Smooth muscle cell (in vitro differentiated cells): ENCODE measurements around the gene EXD3. TPM values are rescaled to one million over a fixed set of nuclear protein-coding genes. Genes with fewer than 3 reads are reported as not detected.

Source experiments
- DNase-seq: peaks from one replicate; lab custom pipeline; 2025; ENCODE audit not compliant: unreplicated experiment; lab: John Stamatoyannopoulos, UW
- H2AFZ ChIP-seq: fragments of 200-600 bp; sonication (generic); 2 replicates; pipeline ENCODE4 v1.6.0; 2016; ENCODE audit warnings: antibody characterized with exemption, low read depth, mild to moderate bottlenecking
- H3F3A ChIP-seq: fragments of 200-600 bp; sonication (generic); 2 replicates; pipeline ENCODE4 v1.6.0; 2017; ENCODE audit warnings: antibody characterized with exemption, low read depth
- H3K27ac ChIP-seq: fragments of 200-600 bp; sonication (generic); 2 replicates; pipeline ENCODE4 v1.5.1; 2016; ENCODE audit warnings: low read depth, mild to moderate bottlenecking
- H3K27me3 ChIP-seq: fragments of 200-600 bp; sonication (generic); 2 replicates; pipeline ENCODE4 v1.6.1; 2016; ENCODE audit warnings: low read depth, mild to moderate bottlenecking
- H3K36me3 ChIP-seq: fragments of 200-600 bp; sonication (generic); 2 replicates; pipeline ENCODE4 v1.5.1; 2016; ENCODE audit warnings: low read depth
- H3K4me1 ChIP-seq: fragments of 200-600 bp; sonication (generic); 2 replicates; pipeline ENCODE4 v1.5.1; 2016; ENCODE audit warnings: low read depth
- H3K4me2 ChIP-seq: fragments of 200-600 bp; sonication (generic); 2 replicates; pipeline ENCODE4 v1.6.0; 2016; ENCODE audit warnings: mild to moderate bottlenecking
- H3K4me3 ChIP-seq: fragments of 200-600 bp; sonication (generic); 2 replicates; pipeline ENCODE4 v1.5.1; 2016; ENCODE audit warnings: mild to moderate bottlenecking
- H3K79me2 ChIP-seq: fragments of 200-600 bp; sonication (generic); 2 replicates; pipeline ENCODE4 v1.6.0; 2016; ENCODE audit warnings: low read depth, mild to moderate bottlenecking
- H3K9ac ChIP-seq: fragments of 200-600 bp; sonication (generic); 2 replicates; pipeline ENCODE4 v1.6.0; 2016; ENCODE audit warnings: low read depth
- H3K9me3 ChIP-seq: fragments of 200-600 bp; sonication (generic); replicated peaks from 2 replicates; pipeline ENCODE4 v1.5.1; 2016; ENCODE audit warnings: low read depth
- H4K20me1 ChIP-seq: fragments of 200-600 bp; sonication (generic); 2 replicates; pipeline ENCODE4 v1.6.0; 2016; ENCODE audit warnings: low read depth
- WGBS: methylation state at CpG from one replicate; pipeline ENCODE4 v1.1.7; 2016; ENCODE audit warnings: low lambda C conversion rate; 5-methylcytosine and 5-hydroxymethylcytosine counted together
- polyA plus RNA-seq: library from polyadenylated mRNA; unstranded; fragments of >200 nt; fragmentation: Nextera tagmentation; extraction: Ambion mirVana; gene quantifications from 2 replicates; pipeline ENCODE4 v1.2.1, GENCODE V29; 2016
- total RNA-seq: library from RNA; depleted of rRNA; stranded (reverse); fragments of >200 nt; gene quantifications from 2 replicates; pipeline ENCODE4 v1.2.3, GENCODE V29; 2014
- TF ChIP-seq, protein P1 (sequence below): fragments of 200-600 bp; sonication (generic); IDR thresholded peaks from 2 replicates; pipeline ENCODE4 v1.5.1; 2017; ENCODE audit warnings: borderline replicate concordance, mild to moderate bottlenecking, antibody characterized with exemption; ENCODE audit not compliant: insufficient read depth, poor library complexity, severe bottlenecking

Gene EXD3
- total and polyA plus RNA-seq, 2 experiments from 2014 or later = 3.1 to 15.7 TPM

DNA sequence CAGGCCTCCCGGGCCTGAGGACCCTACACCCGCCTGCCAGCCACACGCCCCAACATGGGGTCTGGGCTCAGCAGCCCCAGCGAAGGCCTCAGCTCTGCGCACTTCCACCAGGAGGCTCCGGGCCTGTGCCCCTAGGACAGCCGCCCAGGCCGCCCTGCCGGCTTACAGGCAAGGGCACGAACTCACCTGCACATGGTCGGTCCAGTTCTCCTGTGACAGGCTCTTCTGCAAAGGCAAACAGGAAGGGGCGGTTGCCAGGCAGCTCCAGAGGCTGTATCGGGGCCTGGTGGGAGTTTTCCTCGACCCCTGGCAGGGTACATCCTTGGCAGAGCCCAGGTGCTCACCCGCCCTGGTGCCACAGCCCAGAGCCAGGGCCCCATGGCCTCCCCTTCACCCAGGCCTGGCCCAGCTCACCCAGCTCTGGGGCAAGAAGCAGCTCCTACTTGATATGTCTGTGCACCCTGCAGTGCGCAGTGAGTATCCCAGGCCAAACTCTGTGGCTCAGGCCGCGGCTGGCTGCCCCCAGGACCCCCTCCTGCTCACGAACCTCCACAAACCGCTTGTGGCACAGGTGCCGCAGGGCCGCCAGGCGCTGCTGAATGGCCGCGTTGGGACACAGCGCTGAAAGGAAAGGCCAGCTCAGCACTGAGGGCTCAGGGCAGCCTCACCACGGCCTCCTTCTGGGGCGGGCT, 68.7 kb downstream of the EXD3 start:
- Histone ChIP-seq H3F3A (no peaks in the 10 kb centered on the region), H3K4me3 (no peak overlapping the region), H3K9me3 (peaks cover 5% of the 10 kb centered on the region), H2AFZ (no peak overlapping the region), H3K4me1 (no peaks in the 10 kb centered on the region), H3K9ac (no peak overlapping the region), H3K4me2 (no peak overlapping the region), H3K79me2 (no peaks in the 10 kb centered on the region), H3K27me3 (no peaks in the 10 kb centered on the region), H3K27ac (no peak overlapping the region), H3K36me3 (no peaks in the 10 kb centered on the region), H4K20me1 (no peaks in the 10 kb centered on the region)
- no peak for DNase-seq
- WGBS = 93% methylated on average over 26 of the region's 28 CpGs
- TF ChIP-seq, protein P1, sequence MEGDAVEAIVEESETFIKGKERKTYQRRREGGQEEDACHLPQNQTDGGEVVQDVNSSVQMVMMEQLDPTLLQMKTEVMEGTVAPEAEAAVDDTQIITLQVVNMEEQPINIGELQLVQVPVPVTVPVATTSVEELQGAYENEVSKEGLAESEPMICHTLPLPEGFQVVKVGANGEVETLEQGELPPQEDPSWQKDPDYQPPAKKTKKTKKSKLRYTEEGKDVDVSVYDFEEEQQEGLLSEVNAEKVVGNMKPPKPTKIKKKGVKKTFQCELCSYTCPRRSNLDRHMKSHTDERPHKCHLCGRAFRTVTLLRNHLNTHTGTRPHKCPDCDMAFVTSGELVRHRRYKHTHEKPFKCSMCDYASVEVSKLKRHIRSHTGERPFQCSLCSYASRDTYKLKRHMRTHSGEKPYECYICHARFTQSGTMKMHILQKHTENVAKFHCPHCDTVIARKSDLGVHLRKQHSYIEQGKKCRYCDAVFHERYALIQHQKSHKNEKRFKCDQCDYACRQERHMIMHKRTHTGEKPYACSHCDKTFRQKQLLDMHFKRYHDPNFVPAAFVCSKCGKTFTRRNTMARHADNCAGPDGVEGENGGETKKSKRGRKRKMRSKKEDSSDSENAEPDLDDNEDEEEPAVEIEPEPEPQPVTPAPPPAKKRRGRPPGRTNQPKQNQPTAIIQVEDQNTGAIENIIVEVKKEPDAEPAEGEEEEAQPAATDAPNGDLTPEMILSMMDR = no peak

DNA sequence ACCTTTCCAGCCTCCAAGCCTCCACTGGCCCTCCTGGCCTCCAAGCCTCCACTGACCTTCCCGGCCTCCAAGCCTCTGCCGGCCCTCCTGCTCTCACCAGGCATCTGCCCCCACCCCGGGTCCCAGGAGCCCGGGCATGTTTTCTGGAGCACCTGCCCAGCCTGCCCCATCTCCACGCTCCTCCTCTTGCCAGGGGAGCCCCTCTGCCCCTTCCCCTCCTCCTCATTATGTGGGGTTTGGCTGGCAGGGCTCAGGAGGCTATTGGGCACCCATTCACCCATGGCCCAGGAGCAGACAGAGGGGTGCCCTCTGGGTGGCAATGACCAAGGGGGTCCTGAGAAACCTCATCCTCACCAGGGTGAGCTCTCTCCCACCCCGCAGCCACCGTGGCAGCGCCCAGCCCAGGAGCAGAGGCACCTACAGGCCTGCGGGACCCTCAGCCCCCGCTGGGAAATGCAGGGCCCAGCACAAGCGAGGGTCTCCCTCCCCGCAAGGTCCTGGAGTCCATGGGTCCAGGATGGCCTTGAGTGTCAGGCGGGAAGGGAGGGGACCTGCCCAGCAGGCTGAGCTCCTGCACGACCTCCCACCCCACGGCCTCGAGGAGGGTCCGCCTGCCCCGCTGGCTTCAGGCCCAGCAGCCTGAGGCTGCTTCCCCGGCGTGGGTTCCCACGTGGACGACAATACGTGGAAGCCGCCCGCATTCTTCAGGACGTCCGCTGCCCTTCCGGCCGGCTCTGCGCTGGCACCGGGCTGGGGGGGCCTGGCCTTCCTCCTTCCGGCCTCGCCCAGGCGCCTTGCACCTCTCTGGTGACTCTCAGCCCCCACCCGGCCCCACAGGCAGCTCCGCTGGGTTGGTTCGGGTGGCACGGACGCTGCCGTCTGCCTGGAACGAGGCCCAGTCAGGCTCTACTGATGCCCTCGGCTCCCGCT, 69.5 kb downstream of the EXD3 start:
- Histone ChIP-seq H3K9ac (no peak overlapping the region), H3K36me3 (no peaks in the 10 kb centered on the region), H4K20me1 (no peaks in the 10 kb centered on the region), H3K79me2 (no peaks in the 10 kb centered on the region), H2AFZ (no peak overlapping the region), H3K27me3 (no peaks in the 10 kb centered on the region), H3K4me2 (no peak overlapping the region), H3K4me1 (no peaks in the 10 kb centered on the region), H3K27ac (no peak overlapping the region), H3K4me3 (no peak overlapping the region), H3F3A (no peaks in the 10 kb centered on the region), H3K9me3 (peaks cover 5% of the 10 kb centered on the region)
- DNase-seq = no peak
- TF ChIP-seq, protein P1 = no peak
- 95% methylated on average over 38 of the region's 43 CpGs for whole genome bisulfite sequencing

DNA sequence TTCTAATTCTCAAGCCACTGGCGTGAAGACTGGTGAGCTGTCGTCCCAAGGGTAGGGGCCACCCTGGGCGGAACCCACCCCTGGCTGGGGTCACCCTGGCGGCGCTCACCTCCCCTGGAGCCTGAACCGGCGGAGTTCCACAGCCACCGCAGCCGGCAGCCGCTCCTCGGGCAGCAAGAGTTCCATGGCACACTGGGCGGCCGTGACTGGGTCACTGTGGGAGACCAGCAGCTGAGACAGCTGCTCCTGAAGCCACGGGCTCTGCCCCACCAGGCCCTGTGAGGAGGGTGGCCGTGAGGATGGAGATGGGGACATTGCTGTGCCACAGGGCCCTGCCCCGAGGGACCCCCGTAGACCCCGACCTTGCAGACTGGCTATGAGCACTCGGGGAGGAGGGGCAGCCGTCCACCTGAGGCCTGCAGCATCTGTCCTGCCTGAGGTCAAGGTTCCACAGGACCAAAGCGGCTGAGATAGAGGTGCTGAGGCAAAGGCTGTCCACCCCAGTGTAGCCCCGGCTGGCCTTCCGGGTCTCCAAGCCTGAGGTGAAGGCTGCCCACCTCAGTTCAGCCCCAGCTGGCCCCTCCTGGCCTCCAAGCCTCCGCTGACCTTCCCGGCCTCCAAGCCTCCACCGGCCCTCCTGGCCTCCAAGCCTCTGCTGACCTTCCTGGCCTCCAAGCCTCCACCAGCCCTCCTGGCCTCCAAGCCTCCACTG, 70.3 kb downstream of the EXD3 start:
- Histone ChIP-seq H3K4me3 (no peak overlapping the region), H3K27ac (no peak overlapping the region), H3K36me3 (no peaks in the 10 kb centered on the region), H3K27me3 (no peaks in the 10 kb centered on the region), H3K9ac (no peak overlapping the region), H3K4me2 (no peak overlapping the region), H2AFZ (no peak overlapping the region), H3F3A (no peaks in the 10 kb centered on the region), H3K9me3 (peaks cover 5% of the 10 kb centered on the region), H3K4me1 (no peaks in the 10 kb centered on the region), H4K20me1 (no peaks in the 10 kb centered on the region), H3K79me2 (no peaks in the 10 kb centered on the region)
- DNase-seq = no peak
- 90% methylated on average over 26 of the region's 26 CpGs for WGBS
- TF ChIP-seq, protein P1 = no peak
